ENCODE measurements around the gene PFN4.
"Not testable (repeated sequence)": the region's sequence is repeated elsewhere in the genome, so short reads cannot be mapped to it uniquely, and the experiment has no call there.

The PFN4 gene, protein sequence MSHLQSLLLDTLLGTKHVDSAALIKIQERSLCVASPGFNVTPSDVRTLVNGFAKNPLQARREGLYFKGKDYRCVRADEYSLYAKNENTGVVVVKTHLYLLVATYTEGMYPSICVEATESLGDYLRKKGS

GRCh38 chr2:24123195-24123921, at the start of gene PFN4, which contains the start of gene FAM228B:
TSS of gene PFN4 (minus strand) at chr2:24123334. CDS start at chr2:24122535, 799 bp downstream.
TSS of gene FAM228B (plus strand) at chr2:24123469. CDS start at chr2:24124362, 893 bp downstream.
- DNase-seq: peak; percentile 89

DNA sequence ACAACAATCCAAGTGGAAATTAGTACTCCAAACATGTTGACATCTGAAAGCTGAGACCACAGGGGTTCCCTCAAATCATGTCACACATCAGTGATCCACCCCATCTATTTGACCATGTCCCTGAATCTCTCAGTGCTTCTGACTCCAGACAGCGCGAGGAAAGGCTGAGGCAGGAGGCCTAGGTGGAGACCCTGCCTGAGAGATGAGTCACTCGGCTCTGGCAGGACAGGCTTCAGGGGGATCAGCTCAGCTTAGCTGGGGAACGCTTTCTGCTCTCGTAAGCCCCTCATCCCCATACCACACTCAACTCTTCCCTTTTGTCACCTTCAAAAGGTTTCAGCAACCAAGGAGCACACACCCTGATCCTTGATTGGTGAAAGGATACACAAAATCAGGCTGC, 45.9 kb upstream of the PFN4 start:
- no peak for DNase-seq

- no peak for DNase-seq
Observed at GRCh38 chr2:24164416-24164973, 41.4 kb upstream of the PFN4 start.

DNA sequence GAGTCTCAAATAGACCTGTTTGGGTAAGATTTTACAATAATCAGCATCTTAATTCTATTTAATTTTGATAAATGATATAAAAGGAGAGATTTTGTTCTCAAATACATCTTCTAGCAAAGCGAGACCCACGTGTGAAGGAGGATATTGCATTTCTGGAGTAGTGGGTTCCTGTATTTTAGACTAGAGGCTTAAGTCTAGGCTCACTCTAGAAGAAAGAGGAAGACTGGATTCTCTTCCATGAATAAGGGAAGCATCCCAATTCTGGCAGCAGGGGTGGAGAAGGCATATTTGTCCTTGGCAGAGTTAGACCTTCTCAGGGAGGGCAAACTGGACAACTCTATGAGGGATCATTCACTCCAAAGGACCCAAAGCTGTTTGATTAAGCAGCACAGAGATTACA, 40.5 kb upstream of the PFN4 start:
- no peak for DNase-seq

- DNase-seq: no peak
Observed at GRCh38 chr2:24163186-24163585, 40.1 kb upstream of the PFN4 start.

- DNase-seq: no peak
Observed at GRCh38 chr2:24162494-24162893, 39.4 kb upstream of the PFN4 start.

DNA sequence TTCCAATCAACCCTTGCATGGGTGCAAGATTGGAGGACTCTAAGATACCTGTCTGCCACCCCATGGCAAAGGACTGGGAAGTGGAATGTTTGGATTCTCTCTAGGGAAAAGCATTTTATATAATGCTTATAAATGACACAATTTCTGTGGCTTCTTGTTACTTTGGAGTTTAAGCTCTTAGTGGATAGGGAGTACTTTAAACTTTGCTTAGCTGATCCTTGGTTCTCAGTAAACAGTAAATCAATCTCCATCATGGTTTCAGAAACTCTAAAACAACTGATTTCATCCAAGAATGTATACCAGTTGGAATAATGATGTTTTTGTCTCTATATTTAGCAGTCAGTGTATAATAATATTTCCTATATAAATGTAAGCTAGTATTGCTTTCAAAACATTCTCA, 37.6 kb upstream of the PFN4 start:
- no peak for DNase-seq

DNA sequence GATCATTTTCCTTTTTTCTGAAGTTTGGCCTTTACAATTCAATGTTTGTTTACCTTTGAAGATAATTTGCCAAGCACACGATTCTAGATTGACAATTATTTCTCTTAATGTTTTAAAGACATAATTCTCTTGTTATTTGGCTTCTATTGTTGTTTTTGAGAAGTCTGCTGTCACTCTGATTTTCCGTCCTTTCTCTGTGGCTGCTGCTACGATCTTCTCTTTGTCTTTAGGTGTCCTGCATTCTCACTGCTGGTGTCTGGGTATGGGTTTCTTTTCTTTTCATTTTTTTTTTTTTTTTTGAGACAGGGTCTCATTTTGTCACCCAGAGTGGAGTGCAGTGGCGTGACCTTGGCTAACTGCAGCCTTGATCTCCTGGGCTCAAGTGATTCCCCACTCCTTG, 36.6 kb upstream of the PFN4 start:
- DNase-seq: no peak

GRCh38 chr2:24158131-24158530, 35.0 kb upstream of the PFN4 start:
- DNase-seq: no peak

GRCh38 chr2:24153478-24153877, 30.3 kb upstream of the PFN4 start:
- DNase-seq: no peak

GRCh38 chr2:24152413-24153197, 29.5 kb upstream of the PFN4 start:
- no peak for DNase-seq

DNA sequence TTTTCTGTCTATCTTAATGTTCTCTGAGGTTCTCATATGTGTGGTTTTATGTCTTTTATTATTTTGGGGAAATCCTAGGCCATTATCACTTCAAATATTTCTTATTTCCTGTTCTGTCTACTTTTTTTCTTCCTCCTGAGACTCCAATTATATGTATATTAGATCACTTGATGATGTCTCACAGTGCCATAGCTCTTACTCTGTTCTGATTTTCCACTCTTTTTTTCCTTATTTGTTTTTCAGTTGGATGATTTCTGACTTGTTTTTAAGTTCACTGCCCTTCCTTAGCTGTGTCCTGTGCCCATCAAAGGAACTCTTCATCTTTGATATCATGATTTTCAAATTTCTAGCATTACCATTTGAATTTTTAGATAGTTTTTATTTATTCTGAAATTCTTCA, 24.2 kb upstream of the PFN4 start:
- no peak for DNase-seq

GRCh38 chr2:24140305-24140704, 17.2 kb upstream of the PFN4 start:
- DNase-seq: not testable (repeated sequence)

- DNase-seq: no peak
Observed at GRCh38 chr2:24132543-24132942, 9.4 kb upstream of the PFN4 start.

- DNase-seq: no peak
Observed at GRCh38 chr2:24125956-24126355, 2.8 kb upstream of the PFN4 start.

GRCh38 chr2:24123922-24124580, 917 bp upstream of the PFN4 start:
- DNase-seq: peak; percentile 19

- no peak for DNase-seq
Observed at GRCh38 chr2:24122366-24123194, 554 bp downstream of the PFN4 start.

DNA sequence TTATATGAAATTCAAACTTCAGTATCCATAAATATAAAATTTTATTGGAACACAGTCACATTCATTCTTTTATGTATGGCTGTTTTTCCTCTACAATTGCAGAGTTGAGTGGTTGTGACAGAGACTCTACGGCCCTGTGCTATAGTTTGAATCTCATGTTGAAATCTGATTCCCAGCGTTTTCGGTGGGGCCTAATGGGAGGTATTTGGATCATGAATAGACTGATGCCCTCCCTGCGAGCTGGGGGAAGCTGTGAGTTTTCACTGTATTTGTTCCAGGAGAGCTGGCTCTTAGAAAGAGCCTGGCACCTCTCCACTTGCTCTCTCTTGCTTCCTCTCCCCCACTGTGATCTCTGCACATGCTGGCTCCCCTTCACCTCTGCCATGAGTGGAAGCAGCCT, 1.7 kb downstream of the PFN4 start:
- no peak for DNase-seq

GRCh38 chr2:24121066-24121465, 2.1 kb downstream of the PFN4 start:
- no peak for DNase-seq

DNA sequence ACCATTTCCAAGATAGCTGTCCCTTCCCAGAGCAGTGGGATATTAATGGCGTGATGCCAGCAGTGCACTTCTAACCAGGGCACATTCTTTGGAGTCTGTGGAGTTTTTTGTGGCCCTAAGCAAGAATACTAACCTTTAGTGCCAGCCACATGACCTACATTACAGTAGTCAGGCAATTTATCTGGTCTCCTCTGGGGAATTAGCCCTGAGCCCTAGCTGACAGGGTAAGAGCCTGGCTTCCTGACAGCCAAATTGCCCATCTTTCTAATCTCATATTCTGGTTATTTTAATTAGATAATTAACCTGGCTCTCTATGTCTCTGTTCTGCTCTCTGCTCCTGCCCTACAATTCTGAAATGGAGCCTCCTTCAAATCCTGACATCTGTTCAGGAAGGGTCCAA, 5.2 kb downstream of the PFN4 start:
- DNase-seq: no peak

GRCh38 chr2:24115057-24115456, 8.1 kb downstream of the PFN4 start:
- no peak for DNase-seq

- DNase-seq: no peak
Observed at GRCh38 chr2:24111407-24111901, 11.7 kb downstream of the PFN4 start.
